ENCODE results near the gene HSD3B2.

HSD3B2 gene

GRCh38 chr1:119397986-119398385 lies 17.0 kb upstream of the HSD3B2 start:
- DNase-seq: no peak

- no peak for DNase-seq
Observed at GRCh38 chr1:119404736-119405135, 10.2 kb upstream of the HSD3B2 start.

GRCh38 chr1:119409731-119410130 lies 5.2 kb upstream of the HSD3B2 start:
- no peak for DNase-seq

GRCh38 chr1:119410961-119411360 lies 4.0 kb upstream of the HSD3B2 start:
- DNase-seq: no peak

GRCh38 chr1:119416006-119416640 lies 1.2 kb downstream of the HSD3B2 start:
- DNase-seq: no peak

- DNase-seq: no peak
Observed at GRCh38 chr1:119419109-119419508, 4.2 kb downstream of the HSD3B2 start.

- no peak for DNase-seq
Observed at GRCh38 chr1:119420638-119421037, 5.7 kb downstream of the HSD3B2 start.

GRCh38 chr1:119422631-119423030 lies 7.7 kb downstream of the HSD3B2 start:
- DNase-seq: no peak

- no peak for DNase-seq
Observed at GRCh38 chr1:119428991-119429390, 14.0 kb downstream of the HSD3B2 start.

GRCh38 chr1:119429687-119430086 lies 14.7 kb downstream of the HSD3B2 start:
- DNase-seq: no peak

GRCh38 chr1:119430486-119430885 lies 15.5 kb downstream of the HSD3B2 start:
- DNase-seq: no peak

GRCh38 chr1:119431836-119432235 lies 16.9 kb downstream of the HSD3B2 start:
- no peak for DNase-seq

- no peak for DNase-seq
Observed at GRCh38 chr1:119435052-119435451, 20.1 kb downstream of the HSD3B2 start.

- DNase-seq: no peak
Observed at GRCh38 chr1:119438761-119439160, 23.8 kb downstream of the HSD3B2 start.

GRCh38 chr1:119440721-119441307 lies 25.9 kb downstream of the HSD3B2 start:
- no peak for DNase-seq

- no peak for DNase-seq
Observed at GRCh38 chr1:119442756-119443155, 27.8 kb downstream of the HSD3B2 start.

GRCh38 chr1:119446321-119446720 lies 31.4 kb downstream of the HSD3B2 start:
- no peak for DNase-seq

GRCh38 chr1:119447344-119448126 lies 32.6 kb downstream of the HSD3B2 start:
- DNase-seq: no peak

- peak in 2 of 3 experiments; percentile 22 to 38 for DNase-seq
Observed at GRCh38 chr1:119448127-119448511, 33.2 kb downstream of the HSD3B2 start.

GRCh38 chr1:119449971-119450370 lies 35.0 kb downstream of the HSD3B2 start:
- DNase-seq: peak in 1 of 3 experiments; percentile 35

GRCh38 chr1:119451158-119451557 lies 36.2 kb downstream of the HSD3B2 start:
- DNase-seq: no peak

GRCh38 chr1:119452091-119452490 lies 37.1 kb downstream of the HSD3B2 start:
- DNase-seq: no peak

GRCh38 chr1:119453021-119453420 lies 38.1 kb downstream of the HSD3B2 start:
- peak in 1 of 3 experiments; percentile 81 for DNase-seq

GRCh38 chr1:119462964-119463363 lies 48.0 kb downstream of the HSD3B2 start:
- peak in 1 of 3 experiments; percentile 8 for DNase-seq

All from NCI-H1417 (cell line).